Measurements from ENCODE around the gene ZMYND12. TPM values are rescaled to one million over a fixed set of nuclear protein-coding genes. Genes with fewer than 3 reads are reported as not detected.

ZMYND12 gene
- total and polyA plus RNA-seq, 2 donors (not counting 3 experiments of a cell fraction or from before 2014, with no cell fraction given): 0.33 to 0.40 TPM

DNA sequence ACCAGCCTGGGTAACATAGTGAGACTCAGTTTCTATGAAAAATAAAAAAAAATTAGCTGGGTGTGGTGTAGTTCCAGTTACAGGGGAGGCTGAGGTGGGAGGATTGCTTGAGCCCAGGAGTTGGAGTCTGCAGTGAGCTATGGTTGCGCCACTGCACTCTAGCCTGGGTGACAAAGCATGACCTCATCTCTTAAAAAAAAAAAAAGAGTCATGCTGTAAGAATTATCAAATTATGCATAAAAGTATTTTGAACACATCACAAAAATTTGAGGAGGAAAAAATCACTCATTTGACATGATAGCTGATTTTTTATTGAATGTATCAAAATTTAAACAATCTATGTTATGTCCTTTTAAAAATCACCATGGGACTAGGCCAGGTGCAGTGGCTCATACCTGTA, 25.1 kb upstream of the ZMYND12 start:
- Histone ChIP-seq H3K4me2 (ENCODE audit: insufficient read depth, low read length) (no peak overlapping the region), H3K4me3 (replicated peaks in 1 of 3; ENCODE audit: insufficient read depth in 1 of 3, low read depth in 1 of 3, low read length in 3 of 3) (no peak overlapping the region), H2AFZ (ENCODE audit: low read depth, low read length) (no peak overlapping the region), H3K9me3 (replicated peaks; ENCODE audit: control insufficient read depth, insufficient read depth, low read length) (no peaks in the 10 kb centered on the region), H3K79me2 (ENCODE audit: control insufficient read depth, insufficient read depth, low read length) (no peaks in the 10 kb centered on the region), H3K9ac (replicated peaks; ENCODE audit: extremely low read depth, insufficient read depth, low read length) (no peak overlapping the region), H3K27me3 (ENCODE audit: control insufficient read depth in 2 of 2, insufficient read depth in 2 of 2, low read length in 2 of 2) (peaks cover 0 to 2% of the 10 kb centered on the region in 2 experiments), H3K36me3 (ENCODE audit: control insufficient read depth in 2 of 2, extremely low read depth in 1 of 2, insufficient read depth in 2 of 2, low read length in 2 of 2) (no peaks in the 10 kb centered on the region), H3K4me1 (ENCODE audit: control insufficient read depth, extremely low read depth, insufficient read depth, low read length) (no peaks in the 10 kb centered on the region), H4K20me1 (replicated peaks; ENCODE audit: control insufficient read depth, extremely low read depth, insufficient read depth, low read length) (no peaks in the 10 kb centered on the region), H3K9me1 (replicated peaks; ENCODE audit: control insufficient read depth, extremely low read depth, insufficient read depth, low read length) (no peaks in the 10 kb centered on the region), H3K27ac (ENCODE audit: insufficient read depth, low read depth, low read length) (no peak overlapping the region)
- DNase-seq (ENCODE audit: low read depth, low spot score) (no peak), FAIRE-seq (no peak)
- CTCF ChIA-PET: interaction anchor here (0.8 kb wide), 1 partner anchor 37 kb away, joined by 3 read pairs; no protein-coding TSS in a partner anchor
- dilution Hi-C loops (cut with MboI; ENCODE audit: extremely low pct_ligation_motif_present, low sequenced_read_pairs) (no loop called here), intact Hi-C loops (cut with micrococcal nuclease) (no loop called here)
- BruUV-seq (replicated peaks): no TSS peak
- no peak for TF ChIP-seq POLR2AphosphoS5 (IDR thresholded peaks at IDR 0.05; ENCODE audit: insufficient read depth, low read depth, low read length)
- no peak for TF ChIP-seq MAX (IDR thresholded peaks at IDR 0.05; ENCODE audit: insufficient read depth, insufficient read length)
- TF ChIP-seq GATA2 (IDR thresholded peaks at IDR 0.05; ENCODE audit: insufficient read depth, insufficient read length, low read depth, low read length): no peak
- TF ChIP-seq, protein P1, sequence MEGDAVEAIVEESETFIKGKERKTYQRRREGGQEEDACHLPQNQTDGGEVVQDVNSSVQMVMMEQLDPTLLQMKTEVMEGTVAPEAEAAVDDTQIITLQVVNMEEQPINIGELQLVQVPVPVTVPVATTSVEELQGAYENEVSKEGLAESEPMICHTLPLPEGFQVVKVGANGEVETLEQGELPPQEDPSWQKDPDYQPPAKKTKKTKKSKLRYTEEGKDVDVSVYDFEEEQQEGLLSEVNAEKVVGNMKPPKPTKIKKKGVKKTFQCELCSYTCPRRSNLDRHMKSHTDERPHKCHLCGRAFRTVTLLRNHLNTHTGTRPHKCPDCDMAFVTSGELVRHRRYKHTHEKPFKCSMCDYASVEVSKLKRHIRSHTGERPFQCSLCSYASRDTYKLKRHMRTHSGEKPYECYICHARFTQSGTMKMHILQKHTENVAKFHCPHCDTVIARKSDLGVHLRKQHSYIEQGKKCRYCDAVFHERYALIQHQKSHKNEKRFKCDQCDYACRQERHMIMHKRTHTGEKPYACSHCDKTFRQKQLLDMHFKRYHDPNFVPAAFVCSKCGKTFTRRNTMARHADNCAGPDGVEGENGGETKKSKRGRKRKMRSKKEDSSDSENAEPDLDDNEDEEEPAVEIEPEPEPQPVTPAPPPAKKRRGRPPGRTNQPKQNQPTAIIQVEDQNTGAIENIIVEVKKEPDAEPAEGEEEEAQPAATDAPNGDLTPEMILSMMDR (IDR thresholded peaks at IDR 0.05; ENCODE audit: extremely low read depth in 1 of 2, insufficient read depth in 1 of 2, low read depth in 1 of 2, low read length in 2 of 2): no peak
- no peak for TF ChIP-seq EZH2 (IDR thresholded peaks at IDR 0.05; ENCODE audit: borderline replicate concordance, low read depth, low read length, severe bottlenecking)
- no peak for TF ChIP-seq MYC (IDR thresholded peaks at IDR 0.05; ENCODE audit: low read depth, low read length)
- TF ChIP-seq FOS (IDR thresholded peaks at IDR 0.05; ENCODE audit: borderline replicate concordance, insufficient read depth, low read length): no peak
- no peak for TF ChIP-seq JUN (IDR thresholded peaks at IDR 0.05; ENCODE audit: borderline replicate concordance, insufficient read depth, insufficient read length, low read depth)
- TF ChIP-seq POLR2A (IDR thresholded peaks at IDR 0.05; ENCODE audit: low read depth, low read length): no peak
- POLR2A ChIA-PET: no interaction called here
